Uterus (tissue), 2 donors: Measurements from ENCODE around the gene WASHC1.
"Not testable (repeated sequence)": the region's sequence is repeated elsewhere in the genome, so short reads cannot be mapped to it uniquely, and the experiment has no call there.

ENCODE experiments used
- POLR2A ChIP-seq, 2 donors: fragments of 450-650 bp; IDR thresholded peaks; one replicate each; pipeline ENCODE4 v1.6.1; 2016; ENCODE audit warnings: antibody characterized with exemption in 2 of 2, mild to moderate bottlenecking in 1 of 2, moderate library complexity in 1 of 2
- TF ChIP-seq, protein P1 (sequence below), 4 experiments: fragments of 200-600 bp in 2 of 4; fragments of 450-650 bp in 2 of 4; sonication (generic) in 2 of 4; IDR thresholded peaks; one replicate each; pipeline ENCODE4 v1.5.1; 2016 to 2019; ENCODE audit warnings: antibody characterized with exemption in 4 of 4, mild to moderate bottlenecking in 2 of 4, moderate library complexity in 1 of 4

DNA sequence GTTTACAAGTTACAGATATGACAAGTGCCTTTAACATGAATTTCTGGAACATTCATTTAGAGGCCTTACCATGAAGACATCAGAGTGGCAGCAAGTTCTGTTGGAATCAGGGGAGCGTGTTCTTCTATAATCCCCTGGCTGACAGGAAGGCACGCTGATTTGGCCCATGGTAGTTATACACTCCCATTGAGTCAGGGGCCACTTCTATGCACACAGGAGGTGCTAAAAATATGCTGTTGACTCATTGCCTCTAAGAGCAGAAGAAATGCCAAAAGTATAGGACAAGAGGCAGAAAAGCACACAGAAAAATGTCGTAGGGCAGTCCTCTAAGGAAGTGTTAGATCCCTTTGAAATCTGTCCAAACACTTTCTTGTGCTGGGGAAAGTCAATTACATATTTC, 49.1 kb upstream of the WASHC1 start:
- TF ChIP-seq, protein P1, sequence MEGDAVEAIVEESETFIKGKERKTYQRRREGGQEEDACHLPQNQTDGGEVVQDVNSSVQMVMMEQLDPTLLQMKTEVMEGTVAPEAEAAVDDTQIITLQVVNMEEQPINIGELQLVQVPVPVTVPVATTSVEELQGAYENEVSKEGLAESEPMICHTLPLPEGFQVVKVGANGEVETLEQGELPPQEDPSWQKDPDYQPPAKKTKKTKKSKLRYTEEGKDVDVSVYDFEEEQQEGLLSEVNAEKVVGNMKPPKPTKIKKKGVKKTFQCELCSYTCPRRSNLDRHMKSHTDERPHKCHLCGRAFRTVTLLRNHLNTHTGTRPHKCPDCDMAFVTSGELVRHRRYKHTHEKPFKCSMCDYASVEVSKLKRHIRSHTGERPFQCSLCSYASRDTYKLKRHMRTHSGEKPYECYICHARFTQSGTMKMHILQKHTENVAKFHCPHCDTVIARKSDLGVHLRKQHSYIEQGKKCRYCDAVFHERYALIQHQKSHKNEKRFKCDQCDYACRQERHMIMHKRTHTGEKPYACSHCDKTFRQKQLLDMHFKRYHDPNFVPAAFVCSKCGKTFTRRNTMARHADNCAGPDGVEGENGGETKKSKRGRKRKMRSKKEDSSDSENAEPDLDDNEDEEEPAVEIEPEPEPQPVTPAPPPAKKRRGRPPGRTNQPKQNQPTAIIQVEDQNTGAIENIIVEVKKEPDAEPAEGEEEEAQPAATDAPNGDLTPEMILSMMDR (IDR thresholded peaks at IDR 0.05) = not testable (repeated sequence)
- not testable (repeated sequence) for TF ChIP-seq POLR2A (IDR thresholded peaks at IDR 0.05)
